Fibroblast of lung (primary cell): ENCODE data around the gene NLGN1. TPM values are rescaled to one million over a fixed set of nuclear protein-coding genes. Genes with fewer than 3 reads are reported as not detected.
A peak's percentile ranks its signal among the peaks of the same experiment; 100 is the strongest.

ENCODE experiments used
- DNase-seq, 2 donors: peaks; one replicate each; pipeline versions ENCODE4 v3.0.0 to v3.0.0-alpha.2; 2010; ENCODE audit warnings: low read depth in 2 of 2
- H2AFZ ChIP-seq: 2 replicates; pipeline ENCODE4 v1.5.1; 2012; ENCODE audit warnings: low read length, control low read depth, inconsistent platforms
- H3K27ac ChIP-seq: 2 replicates; pipeline ENCODE4 v1.5.1; 2011; ENCODE audit warnings: low read length, control low read depth; ENCODE audit not compliant: insufficient read depth
- H3K27me3 ChIP-seq: 2 replicates; pipeline ENCODE4 v1.5.1; 2011; ENCODE audit warnings: mild to moderate bottlenecking, low read length; ENCODE audit not compliant: control insufficient read depth, insufficient read depth
- H3K36me3 ChIP-seq: 2 replicates; pipeline ENCODE4 v1.5.1; 2011; ENCODE audit warnings: low read length; ENCODE audit not compliant: control insufficient read depth, insufficient read depth
- H3K4me1 ChIP-seq: 2 replicates; pipeline ENCODE4 v1.5.1; 2011; ENCODE audit warnings: low read length; ENCODE audit not compliant: control insufficient read depth, insufficient read depth; ENCODE audit errors: extremely low read depth
- H3K4me2 ChIP-seq: 2 replicates; pipeline ENCODE4 v1.5.1; 2011; ENCODE audit warnings: low read length, control low read depth; ENCODE audit not compliant: insufficient read depth; ENCODE audit errors: extremely low read depth
- H3K4me3 ChIP-seq, 4 experiments: fragments of 200-600 bp in 1 of 4; sonication (generic) in 1 of 4; replicated peaks in 1 of 4; 2 replicates each; pipeline ENCODE4 v1.5.1; 2011 to 2016; ENCODE audit warnings: low read length in 4 of 4, low read depth in 3 of 4, mild to moderate bottlenecking in 3 of 4, control low read depth in 2 of 4, inconsistent platforms in 1 of 4, mixed read lengths in 1 of 4; ENCODE audit not compliant: insufficient read depth in 1 of 4; ENCODE audit errors: control extremely low read depth in 1 of 4
- H3K79me2 ChIP-seq: 2 replicates; pipeline ENCODE4 v1.5.1; 2012; ENCODE audit warnings: mild to moderate bottlenecking, low read length, inconsistent platforms; ENCODE audit not compliant: control insufficient read depth, insufficient read depth
- H3K9ac ChIP-seq: 2 replicates; pipeline ENCODE4 v1.5.1; 2011; ENCODE audit warnings: mild to moderate bottlenecking, low read length, control low read depth; ENCODE audit not compliant: insufficient read depth
- H3K9me3 ChIP-seq: 2 replicates; pipeline ENCODE4 v1.5.1; 2012; ENCODE audit warnings: low read depth, low read length; ENCODE audit not compliant: control insufficient read depth, insufficient read depth
- H4K20me1 ChIP-seq: 2 replicates; pipeline ENCODE4 v1.5.1; 2011; ENCODE audit warnings: low read length; ENCODE audit not compliant: control insufficient read depth, insufficient read depth; ENCODE audit errors: extremely low read depth
- EZH2 ChIP-seq: IDR thresholded peaks from 2 replicates; pipeline ENCODE4 v1.5.1; 2012; ENCODE audit warnings: low read length, control low read depth, mild to moderate bottlenecking; ENCODE audit errors: missing control alignments
- polyA plus RNA-seq, 2 donors: library from polyadenylated mRNA; depleted of rRNA in 1 of 2; stranded (reverse) in 1 of 2; unstranded in 1 of 2; fragments of >200 nt; gene quantifications; 2 replicates each; pipeline ENCODE4 v1.2.1, GENCODE V29; 2011 to 2012; ENCODE audit warnings: missing spikeins in 1 of 2
- total RNA-seq: library from RNA; depleted of rRNA; stranded (reverse); fragments of >200 nt; gene quantifications from 2 replicates; pipeline ENCODE4 v1.2.1, GENCODE V29; 2014
- TF ChIP-seq, protein P1 (sequence below), 2 donors: IDR thresholded peaks in 1 of 2; conservative IDR thresholded peaks in 1 of 2; 1 replicate in 1 of 2; 2 replicates in 1 of 2; pipeline ENCODE4 v1.5.1; 2011 to 2012; ENCODE audit warnings: low read length in 2 of 2, control low read depth in 1 of 2, inconsistent platforms in 1 of 2, low read depth in 1 of 2, mild to moderate bottlenecking in 1 of 2

NLGN1 gene
- total and polyA plus RNA-seq, 2 donors (not counting 1 experiment from before 2014, with no cell fraction given), result 0.61 to 2.1 TPM

- Histone ChIP-seq H3K9me3 (no peaks in the 10 kb centered on the region), H3K27me3 (no peaks in the 10 kb centered on the region), H3K27ac (no peak overlapping the region), H3K4me2 (no peak overlapping the region), H3K36me3 (no peaks in the 10 kb centered on the region), H3K4me3 (no peak overlapping the region), H3K4me1 (no peaks in the 10 kb centered on the region), H3K79me2 (no peaks in the 10 kb centered on the region), H2AFZ (no peak overlapping the region), H3K9ac (no peak overlapping the region), H4K20me1 (no peaks in the 10 kb centered on the region)
- TF ChIP-seq EZH2, result no peak
- TF ChIP-seq, protein P1, sequence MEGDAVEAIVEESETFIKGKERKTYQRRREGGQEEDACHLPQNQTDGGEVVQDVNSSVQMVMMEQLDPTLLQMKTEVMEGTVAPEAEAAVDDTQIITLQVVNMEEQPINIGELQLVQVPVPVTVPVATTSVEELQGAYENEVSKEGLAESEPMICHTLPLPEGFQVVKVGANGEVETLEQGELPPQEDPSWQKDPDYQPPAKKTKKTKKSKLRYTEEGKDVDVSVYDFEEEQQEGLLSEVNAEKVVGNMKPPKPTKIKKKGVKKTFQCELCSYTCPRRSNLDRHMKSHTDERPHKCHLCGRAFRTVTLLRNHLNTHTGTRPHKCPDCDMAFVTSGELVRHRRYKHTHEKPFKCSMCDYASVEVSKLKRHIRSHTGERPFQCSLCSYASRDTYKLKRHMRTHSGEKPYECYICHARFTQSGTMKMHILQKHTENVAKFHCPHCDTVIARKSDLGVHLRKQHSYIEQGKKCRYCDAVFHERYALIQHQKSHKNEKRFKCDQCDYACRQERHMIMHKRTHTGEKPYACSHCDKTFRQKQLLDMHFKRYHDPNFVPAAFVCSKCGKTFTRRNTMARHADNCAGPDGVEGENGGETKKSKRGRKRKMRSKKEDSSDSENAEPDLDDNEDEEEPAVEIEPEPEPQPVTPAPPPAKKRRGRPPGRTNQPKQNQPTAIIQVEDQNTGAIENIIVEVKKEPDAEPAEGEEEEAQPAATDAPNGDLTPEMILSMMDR (conservative IDR thresholded peaks at IDR 0.05 in 1 of 2, IDR thresholded peaks at IDR 0.05 in 1 of 2; ENCODE audit: low read depth in 1 of 2, low read length in 2 of 2), result no peak
- no peak for DNase-seq
Measured at GRCh38 chr3:173410436-173410835, 12.9 kb downstream of the NLGN1 start.

- DNase-seq, result no peak
- Histone ChIP-seq H3K4me3 (no peak overlapping the region), H3K27ac (no peak overlapping the region), H3K4me1 (no peaks in the 10 kb centered on the region), H3K4me2 (no peak overlapping the region), H4K20me1 (no peaks in the 10 kb centered on the region), H3K27me3 (no peaks in the 10 kb centered on the region), H3K9me3 (no peaks in the 10 kb centered on the region), H3K79me2 (no peaks in the 10 kb centered on the region), H2AFZ (no peak overlapping the region), H3K36me3 (no peaks in the 10 kb centered on the region), H3K9ac (no peak overlapping the region)
- TF ChIP-seq EZH2, result no peak
- TF ChIP-seq, protein P1 (conservative IDR thresholded peaks at IDR 0.05 in 1 of 2, IDR thresholded peaks at IDR 0.05 in 1 of 2; ENCODE audit: low read depth in 1 of 2, low read length in 2 of 2), result no peak
Measured at GRCh38 chr3:173410849-173411248, 13.3 kb downstream of the NLGN1 start.

DNA sequence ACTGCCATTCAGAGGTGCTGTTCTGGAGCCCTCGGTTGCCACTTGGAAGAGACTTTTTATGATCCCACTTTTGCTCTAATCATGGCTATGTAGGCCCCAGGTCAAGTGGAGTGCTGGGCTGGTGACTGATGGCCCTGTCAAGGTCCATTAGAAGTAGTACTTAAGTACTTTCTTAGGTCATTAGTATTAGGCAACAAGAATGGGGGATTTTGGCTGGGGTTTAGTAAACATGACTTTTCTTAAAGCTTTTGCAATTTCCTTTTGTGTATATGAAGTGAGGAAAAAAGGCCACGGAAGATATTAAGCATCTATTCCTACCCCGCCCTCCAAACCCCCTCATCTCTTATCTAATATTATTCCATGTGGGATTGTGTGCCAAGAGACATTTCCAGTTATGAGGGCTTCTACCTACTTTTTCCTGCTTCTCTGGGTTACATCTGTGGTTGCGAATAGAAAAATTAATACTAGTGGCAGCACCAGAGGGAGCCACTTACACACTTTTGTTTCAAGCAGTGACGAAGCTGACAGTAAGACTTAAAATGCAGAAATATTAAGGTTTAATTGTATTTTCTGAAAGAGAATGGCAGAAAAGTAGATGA, 13.9 kb downstream of the NLGN1 start:
- no peak overlapping the region for H3K4me2 ChIP-seq
- H3K27me3 ChIP-seq, result no peaks in the 10 kb centered on the region
- no peaks in the 10 kb centered on the region for H3K36me3 ChIP-seq
- H3K27ac ChIP-seq, result no peak overlapping the region
- no peaks in the 10 kb centered on the region for H3K79me2 ChIP-seq
- H3K9ac ChIP-seq, result no peak overlapping the region
- H2AFZ ChIP-seq, result no peak overlapping the region
- H3K9me3 ChIP-seq, result no peaks in the 10 kb centered on the region
- H3K4me1 ChIP-seq, result no peaks in the 10 kb centered on the region
- no peak overlapping the region for H3K4me3 ChIP-seq
- TF ChIP-seq, protein P1 (conservative IDR thresholded peaks at IDR 0.05 in 1 of 2, IDR thresholded peaks at IDR 0.05 in 1 of 2; ENCODE audit: low read depth in 1 of 2, low read length in 2 of 2), result peak; percentile 24 to 64
- TF ChIP-seq EZH2, result no peak
- H4K20me1 ChIP-seq, result no peaks in the 10 kb centered on the region
- peak; percentile 49 to 72 for DNase-seq
